Measurements from ENCODE around the gene XRCC4.

The XRCC4 gene

GRCh38 chr5:83299353-83299752, 222.0 kb downstream of the XRCC4 start:
- H3K36me3 Mint-ChIP-seq (ENCODE audit: insufficient read depth) = no peaks in the 10 kb centered on the region
- H3K9me3 Mint-ChIP-seq = peaks cover 0 to 6% of the 10 kb centered on the region in 2 donors
- DNase-seq = no peak
- peaks cover 0 to 6% of the 10 kb centered on the region in 2 donors for H3K4me1 Mint-ChIP-seq (ENCODE audit: low read depth in 2 of 2)
- no peak overlapping the region for H3K4me3 Mint-ChIP-seq
- no peaks in the 10 kb centered on the region for H3K27me3 Mint-ChIP-seq
- ATAC-seq (replicated peaks) = no peak
- H3K27ac Mint-ChIP-seq = no peak overlapping the region

- no peaks in the 10 kb centered on the region for H3K27me3 Mint-ChIP-seq
- H3K4me3 Mint-ChIP-seq = no peak overlapping the region
- H3K9me3 Mint-ChIP-seq = no peaks in the 10 kb centered on the region
- H3K4me1 Mint-ChIP-seq (ENCODE audit: low read depth in 2 of 2) = no peaks in the 10 kb centered on the region
- H3K27ac Mint-ChIP-seq = no peak overlapping the region
- ATAC-seq (replicated peaks) (peak; percentile 21), DNase-seq (no peak)
- H3K36me3 Mint-ChIP-seq (ENCODE audit: insufficient read depth) = no peaks in the 10 kb centered on the region
Measured at GRCh38 chr5:83306572-83307241, 229.4 kb downstream of the XRCC4 start.

GRCh38 chr5:83312663-83313062, 235.3 kb downstream of the XRCC4 start:
- peaks cover 0 to 7% of the 10 kb centered on the region in 2 donors for H3K9me3 Mint-ChIP-seq
- H3K4me3 Mint-ChIP-seq = no peak overlapping the region
- H3K4me1 Mint-ChIP-seq (ENCODE audit: low read depth in 2 of 2) = no peaks in the 10 kb centered on the region
- no peak overlapping the region for H3K27ac Mint-ChIP-seq
- DNase-seq = no peak
- no peaks in the 10 kb centered on the region for H3K36me3 Mint-ChIP-seq (ENCODE audit: insufficient read depth)
- H3K27me3 Mint-ChIP-seq = no peaks in the 10 kb centered on the region
- ATAC-seq (replicated peaks) = no peak

- Mint-ChIP-seq H3K36me3 (ENCODE audit: insufficient read depth) (no peaks in the 10 kb centered on the region), H3K9me3 (peaks cover 0 to 7% of the 10 kb centered on the region in 2 donors), H3K27ac (no peak overlapping the region), H3K4me1 (ENCODE audit: low read depth in 2 of 2) (no peaks in the 10 kb centered on the region), H3K4me3 (no peak overlapping the region), H3K27me3 (no peaks in the 10 kb centered on the region)
- ATAC-seq (replicated peaks) = no peak
- no peak for DNase-seq
Measured at GRCh38 chr5:83313436-83313835, 236.1 kb downstream of the XRCC4 start.

- no peak overlapping the region for H3K4me3 Mint-ChIP-seq
- DNase-seq (no peak), ATAC-seq (replicated peaks) (no peak)
- no peak overlapping the region for H3K27ac Mint-ChIP-seq
- no peaks in the 10 kb centered on the region for H3K4me1 Mint-ChIP-seq (ENCODE audit: low read depth in 2 of 2)
- no peaks in the 10 kb centered on the region for H3K27me3 Mint-ChIP-seq
- peaks cover 0 to 2% of the 10 kb centered on the region in 2 donors for H3K9me3 Mint-ChIP-seq
- H3K36me3 Mint-ChIP-seq (ENCODE audit: insufficient read depth) = no peaks in the 10 kb centered on the region
Measured at GRCh38 chr5:83321483-83322055, 244.2 kb downstream of the XRCC4 start.

GRCh38 chr5:83322273-83322924, 245.1 kb downstream of the XRCC4 start:
- H3K27me3 Mint-ChIP-seq = no peaks in the 10 kb centered on the region
- no peak overlapping the region for H3K4me3 Mint-ChIP-seq
- no peak overlapping the region for H3K27ac Mint-ChIP-seq
- peaks cover 0 to 2% of the 10 kb centered on the region in 2 donors for H3K9me3 Mint-ChIP-seq
- ATAC-seq (replicated peaks) (no peak), DNase-seq (no peak)
- no peaks in the 10 kb centered on the region for H3K4me1 Mint-ChIP-seq (ENCODE audit: low read depth in 2 of 2)
- no peaks in the 10 kb centered on the region for H3K36me3 Mint-ChIP-seq (ENCODE audit: insufficient read depth)

- H3K27ac Mint-ChIP-seq = no peak overlapping the region
- no peaks in the 10 kb centered on the region for H3K36me3 Mint-ChIP-seq (ENCODE audit: insufficient read depth)
- no peaks in the 10 kb centered on the region for H3K27me3 Mint-ChIP-seq
- no peak overlapping the region for H3K4me3 Mint-ChIP-seq
- peaks cover 0 to 2% of the 10 kb centered on the region in 2 donors for H3K9me3 Mint-ChIP-seq
- no peak for ATAC-seq (replicated peaks)
- H3K4me1 Mint-ChIP-seq (ENCODE audit: low read depth in 2 of 2) = no peaks in the 10 kb centered on the region
- DNase-seq = no peak
Measured at GRCh38 chr5:83323557-83324180, 246.3 kb downstream of the XRCC4 start.

GRCh38 chr5:83331842-83332241, 254.5 kb downstream of the XRCC4 start:
- no peaks in the 10 kb centered on the region for H3K36me3 Mint-ChIP-seq (ENCODE audit: insufficient read depth)
- no peak overlapping the region for H3K27ac Mint-ChIP-seq
- ATAC-seq (replicated peaks) = no peak
- no peaks in the 10 kb centered on the region for H3K4me1 Mint-ChIP-seq (ENCODE audit: low read depth in 2 of 2)
- DNase-seq = no peak
- H3K4me3 Mint-ChIP-seq = no peak overlapping the region
- H3K9me3 Mint-ChIP-seq = no peaks in the 10 kb centered on the region
- H3K27me3 Mint-ChIP-seq = no peaks in the 10 kb centered on the region

- Mint-ChIP-seq H3K9me3 (no peaks in the 10 kb centered on the region), H3K27ac (no peak overlapping the region), H3K36me3 (ENCODE audit: insufficient read depth) (no peaks in the 10 kb centered on the region), H3K4me1 (ENCODE audit: low read depth in 2 of 2) (peaks cover 11 to 16% of the 10 kb centered on the region in 2 donors), H3K27me3 (no peaks in the 10 kb centered on the region), H3K4me3 (no peak overlapping the region)
- no peak for DNase-seq
- no peak for ATAC-seq (replicated peaks)
Measured at GRCh38 chr5:83337453-83338035, 260.2 kb downstream of the XRCC4 start.

- H3K27ac Mint-ChIP-seq = no peak overlapping the region
- peaks cover 11 to 16% of the 10 kb centered on the region in 2 donors for H3K4me1 Mint-ChIP-seq (ENCODE audit: low read depth in 2 of 2)
- no peak for DNase-seq
- peak; percentile 56 for ATAC-seq (replicated peaks)
- no peaks in the 10 kb centered on the region for H3K36me3 Mint-ChIP-seq (ENCODE audit: insufficient read depth)
- H3K9me3 Mint-ChIP-seq = no peaks in the 10 kb centered on the region
- H3K4me3 Mint-ChIP-seq = no peak overlapping the region
- no peaks in the 10 kb centered on the region for H3K27me3 Mint-ChIP-seq
Measured at GRCh38 chr5:83340511-83340918, 263.2 kb downstream of the XRCC4 start.

- H3K4me3 Mint-ChIP-seq = no peak overlapping the region
- H3K9me3 Mint-ChIP-seq = peaks cover 0 to under 1% of the 10 kb centered on the region in 2 donors
- H3K27me3 Mint-ChIP-seq = no peaks in the 10 kb centered on the region
- H3K36me3 Mint-ChIP-seq (ENCODE audit: insufficient read depth) = no peaks in the 10 kb centered on the region
- H3K27ac Mint-ChIP-seq = no peak overlapping the region
- H3K4me1 Mint-ChIP-seq (ENCODE audit: low read depth in 2 of 2) = peaks cover 11 to 16% of the 10 kb centered on the region in 2 donors
- no peak for ATAC-seq (replicated peaks)
- DNase-seq = no peak
Measured at GRCh38 chr5:83341815-83342334, 264.5 kb downstream of the XRCC4 start.

- no peak for DNase-seq
- H3K4me3 Mint-ChIP-seq = no peak overlapping the region
- H3K4me1 Mint-ChIP-seq (ENCODE audit: low read depth in 2 of 2) = peaks cover 11 to 16% of the 10 kb centered on the region in 2 donors
- H3K9me3 Mint-ChIP-seq = peaks cover 0 to 6% of the 10 kb centered on the region in 2 donors
- no peak for ATAC-seq (replicated peaks)
- H3K27me3 Mint-ChIP-seq = no peaks in the 10 kb centered on the region
- no peaks in the 10 kb centered on the region for H3K36me3 Mint-ChIP-seq (ENCODE audit: insufficient read depth)
- H3K27ac Mint-ChIP-seq = no peak overlapping the region
Measured at GRCh38 chr5:83342465-83342864, 265.1 kb downstream of the XRCC4 start.

- H3K27ac Mint-ChIP-seq = no peak overlapping the region
- ATAC-seq (replicated peaks) (no peak), DNase-seq (no peak)
- peaks cover 11 to 16% of the 10 kb centered on the region in 2 donors for H3K4me1 Mint-ChIP-seq (ENCODE audit: low read depth in 2 of 2)
- H3K36me3 Mint-ChIP-seq (ENCODE audit: insufficient read depth) = no peaks in the 10 kb centered on the region
- no peaks in the 10 kb centered on the region for H3K27me3 Mint-ChIP-seq
- H3K4me3 Mint-ChIP-seq = no peak overlapping the region
- peaks cover 0 to 14% of the 10 kb centered on the region in 2 donors for H3K9me3 Mint-ChIP-seq
Measured at GRCh38 chr5:83343299-83343698, 266.0 kb downstream of the XRCC4 start.

Data from effector memory CD8-positive, alpha-beta T cell (primary cell).